Endothelial cell of umbilical vein (primary cell): Measurements from ENCODE around the gene EPB41L4B. TPM values are rescaled to one million over a fixed set of nuclear protein-coding genes. Genes with fewer than 3 reads are reported as not detected.

Source experiments
- BruUV-seq: library from RNA; stranded (reverse); fragments of 400-500 nt; replicated peaks from 2 replicates; lab custom pipeline; 2021; lab: Mats Ljungman, UMichigan
- CTCF ChIA-PET: fragments of 300-600, 350-600 bp; sonication (Branson Sonifier 250); formaldehyde crosslinking; loops from one replicate; lab custom pipeline; 2021; ENCODE audit warnings: antibody characterized with exemption, inconsistent platforms; lab: Charles Lee
- POLR2A ChIA-PET: fragments of 300-600, 350-600 bp; sonication (Branson Sonifier 250); formaldehyde crosslinking; loops from one replicate; lab custom pipeline; 2021; ENCODE audit warnings: antibody characterized with exemption, inconsistent platforms; lab: Charles Lee
- DNase-seq: peaks from one replicate; pipeline ENCODE4 v3.0.0-alpha.2; 2011; ENCODE audit warnings: low read depth, low spot score
- FAIRE-seq: peaks from 2 replicates; lab custom pipeline; 2011; peaks lifted over from hg19 to GRCh38; lab: Jason Lieb, UNC
- H2AFZ ChIP-seq: 2 replicates; pipeline ENCODE4 v1.6.0; 2012; ENCODE audit warnings: low read depth, low read length, control low read depth, inconsistent platforms
- H3K27ac ChIP-seq: 2 replicates; pipeline ENCODE4 v1.5.1; 2011; ENCODE audit warnings: low read depth, mild to moderate bottlenecking, control low read depth, low read length, moderate library complexity; ENCODE audit not compliant: insufficient read depth
- H3K27me3 ChIP-seq, 2 experiments: 2 replicates each; pipeline versions ENCODE4 v1.6.0 to v1.6.1; 2011; ENCODE audit warnings: low read length in 2 of 2, mixed read lengths in 1 of 2; ENCODE audit not compliant: control insufficient read depth in 2 of 2, insufficient read depth in 2 of 2
- H3K36me3 ChIP-seq, 2 experiments: 2 replicates in 1 of 2; 3 replicates in 1 of 2; pipeline ENCODE4 v1.5.1; 2011; ENCODE audit warnings: low read length in 2 of 2, mild to moderate bottlenecking in 1 of 2, moderate library complexity in 1 of 2; ENCODE audit not compliant: control insufficient read depth in 2 of 2, insufficient read depth in 2 of 2; ENCODE audit errors: extremely low read depth in 1 of 2
- H3K4me1 ChIP-seq: 3 replicates; pipeline ENCODE4 v1.5.1; 2011; ENCODE audit warnings: mild to moderate bottlenecking, low read length; ENCODE audit not compliant: control insufficient read depth, insufficient read depth; ENCODE audit errors: extremely low read depth
- H3K4me2 ChIP-seq: 2 replicates; pipeline ENCODE4 v1.6.1; 2011; ENCODE audit warnings: low read length, control low read depth, mixed read lengths; ENCODE audit not compliant: insufficient read depth
- H3K4me3 ChIP-seq, 3 experiments: fragments of 200-600 bp in 1 of 3; sonication (generic), shearing (Covaris generic) in 1 of 3; replicated peaks in 1 of 3; 2 replicates each; pipeline ENCODE4 v1.5.1; 2011 to 2016; ENCODE audit warnings: control low read depth in 3 of 3, low read length in 3 of 3, mild to moderate bottlenecking in 2 of 3, inconsistent platforms in 1 of 3, low read depth in 1 of 3, moderate library complexity in 1 of 3; ENCODE audit not compliant: insufficient read depth in 1 of 3
- H3K79me2 ChIP-seq: 2 replicates; pipeline ENCODE4 v1.6.0; 2012; ENCODE audit warnings: low read length, inconsistent platforms; ENCODE audit not compliant: control insufficient read depth, insufficient read depth
- H3K9ac ChIP-seq: replicated peaks from 2 replicates; pipeline ENCODE3; 2011; ENCODE audit warnings: low read length, control low read depth; ENCODE audit not compliant: insufficient read depth; ENCODE audit errors: extremely low read depth
- H3K9me1 ChIP-seq: replicated peaks from 3 replicates; pipeline ENCODE4 v1.6.0; 2011; ENCODE audit warnings: mild to moderate bottlenecking, low read length; ENCODE audit not compliant: control insufficient read depth, insufficient read depth; ENCODE audit errors: extremely low read depth
- H3K9me3 ChIP-seq: replicated peaks from 2 replicates; pipeline ENCODE4 v1.5.1; 2012; ENCODE audit warnings: low read length, inconsistent platforms; ENCODE audit not compliant: control insufficient read depth, insufficient read depth
- H4K20me1 ChIP-seq: replicated peaks from 2 replicates; pipeline ENCODE3; 2011; ENCODE audit warnings: mild to moderate bottlenecking, low read length; ENCODE audit not compliant: control insufficient read depth, insufficient read depth; ENCODE audit errors: extremely low read depth
- EZH2 ChIP-seq: IDR thresholded peaks from 2 replicates; pipeline ENCODE4 v1.6.1; 2012; ENCODE audit warnings: borderline replicate concordance, low read depth, mild to moderate bottlenecking, moderate library complexity, low read length, inconsistent platforms; ENCODE audit not compliant: severe bottlenecking
- FOS ChIP-seq: IDR thresholded peaks from 2 replicates; pipeline ENCODE4 v1.6.1; 2011; ENCODE audit warnings: mild to moderate bottlenecking, low read length, moderate library complexity, borderline replicate concordance; ENCODE audit not compliant: insufficient read depth
- GATA2 ChIP-seq: IDR thresholded peaks from 2 replicates; pipeline ENCODE4 v1.7.0; 2011; ENCODE audit warnings: low read depth, mild to moderate bottlenecking, moderate library complexity, mixed read lengths, low read length; ENCODE audit not compliant: insufficient read length, insufficient read depth
- JUN ChIP-seq: IDR thresholded peaks from 2 replicates; pipeline ENCODE4 v1.6.1; 2011; ENCODE audit warnings: borderline replicate concordance, low read depth; ENCODE audit not compliant: insufficient read length, insufficient read depth
- MYC ChIP-seq: IDR thresholded peaks from one replicate; pipeline ENCODE4 v1.6.1; 2011; ENCODE audit warnings: mild to moderate bottlenecking, low read depth, low read length
- POLR2A ChIP-seq: IDR thresholded peaks from 2 replicates; pipeline ENCODE4 v1.6.1; 2012; ENCODE audit warnings: low read depth, mild to moderate bottlenecking, control low read depth, low read length
- POLR2AphosphoS5 ChIP-seq: IDR thresholded peaks from 2 replicates; pipeline ENCODE4 v1.6.1; 2012; ENCODE audit warnings: low read depth, mild to moderate bottlenecking, control low read depth, low read length, moderate library complexity; ENCODE audit not compliant: insufficient read depth
- dilution Hi-C: fragments of 300-500 bp; cut with MboI; formaldehyde crosslinking; loops from one replicate; pipeline ENCODE4 v1.15.0; 2019; ENCODE audit warnings: low sequenced_read_pairs; ENCODE audit not compliant: extremely low pct_ligation_motif_present
- intact Hi-C: fragments of 100-400 bp; cut with micrococcal nuclease; formaldehyde crosslinking; loops from one replicate; pipeline ENCODE4 v1.10.0; 2022
- polyA plus RNA-seq, 4 experiments: library from polyadenylated mRNA; depleted of rRNA in 3 of 4; stranded (reverse) in 3 of 4; unstranded in 1 of 4; fragments of >200 nt; gene quantifications; 2 replicates each; pipeline versions ENCODE4 v1.2.1 to v1.2.3, GENCODE V29; 2011 to 2012; ENCODE audit warnings: missing spikeins in 1 of 4
- total RNA-seq: library from RNA; stranded (reverse); gene quantifications from 2 replicates; pipeline ENCODE4 v1.2.3, GENCODE V29; 2021
- TF ChIP-seq, protein P1 (sequence below): IDR thresholded peaks from 2 replicates; pipeline ENCODE4 v1.6.1; 2011; ENCODE audit not compliant: insufficient read depth, insufficient read length
- TF ChIP-seq, protein P2 (sequence below), 2 donors: IDR thresholded peaks; 1 replicate in 1 of 2; 2 replicates in 1 of 2; pipeline ENCODE4 v1.5.1; 2011; ENCODE audit warnings: low read length in 2 of 2, mild to moderate bottlenecking in 2 of 2, moderate library complexity in 2 of 2, control low read depth in 1 of 2, inconsistent platforms in 1 of 2, low read depth in 1 of 2; ENCODE audit not compliant: insufficient read depth in 1 of 2; ENCODE audit errors: extremely low read depth in 1 of 2

EPB41L4B gene
- total and polyA plus RNA-seq, 2 donors (not counting 3 experiments of a cell fraction or from before 2014, with no cell fraction given): 0.10 to 0.15 TPM

DNA sequence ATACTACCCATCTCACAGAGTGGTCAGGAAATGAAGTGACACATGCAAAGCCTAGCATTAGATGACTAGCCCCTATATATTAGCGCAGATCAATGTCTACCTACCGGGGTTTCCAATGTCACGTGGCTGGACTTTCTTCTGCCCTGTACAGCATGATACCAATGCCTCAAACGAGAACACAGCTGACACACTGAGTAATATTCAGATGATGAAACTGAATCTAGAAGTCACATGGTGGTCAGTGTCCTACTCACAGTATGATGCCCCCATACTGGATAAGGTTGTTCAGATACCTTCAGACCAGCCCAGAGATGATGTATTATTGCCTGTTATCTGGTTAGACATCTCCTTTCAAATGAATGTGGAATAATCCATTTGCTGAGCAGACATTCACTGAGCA, 82.7 kb downstream of the EPB41L4B start:
- ChIA-PET POLR2A (no interaction called here), CTCF (no interaction called here)
- H3K4me1 ChIP-seq: peaks cover 3% of the 10 kb centered on the region
- no peaks in the 10 kb centered on the region for H3K36me3 ChIP-seq
- H3K27me3 ChIP-seq: peaks cover 0 to 6% of the 10 kb centered on the region in 2 experiments
- intact Hi-C loops: no loop called here
- dilution Hi-C loops: no loop called here
- H3K79me2 ChIP-seq: no peaks in the 10 kb centered on the region
- no peak overlapping the region for H3K9ac ChIP-seq
- H2AFZ ChIP-seq: no peak overlapping the region
- FAIRE-seq (no peak), DNase-seq (no peak)
- H3K4me3 ChIP-seq: no peak overlapping the region
- H3K4me2 ChIP-seq: no peak overlapping the region
- no peaks in the 10 kb centered on the region for H3K9me1 ChIP-seq
- H4K20me1 ChIP-seq: no peaks in the 10 kb centered on the region
- no peaks in the 10 kb centered on the region for H3K9me3 ChIP-seq
- BruUV-seq: no TSS peak
- H3K27ac ChIP-seq: no peak overlapping the region
- TF ChIP-seq POLR2AphosphoS5: no peak
- no peak for TF ChIP-seq MYC

- Histone ChIP-seq H3K4me3 (no peak overlapping the region), H3K27ac (no peak overlapping the region), H3K36me3 (no peaks in the 10 kb centered on the region), H2AFZ (no peak overlapping the region), H3K9me1 (no peaks in the 10 kb centered on the region), H3K4me2 (no peak overlapping the region), H3K9ac (no peak overlapping the region), H3K4me1 (no peaks in the 10 kb centered on the region), H4K20me1 (no peaks in the 10 kb centered on the region), H3K79me2 (no peaks in the 10 kb centered on the region), H3K27me3 (peaks cover 6 to 8% of the 10 kb centered on the region in 2 experiments), H3K9me3 (no peaks in the 10 kb centered on the region)
- intact Hi-C loops: no loop called here
- POLR2A ChIA-PET: no interaction called here
- FAIRE-seq (no peak), DNase-seq (no peak)
- no TSS peak for BruUV-seq
- no peak for TF ChIP-seq POLR2A
- TF ChIP-seq, protein P1, sequence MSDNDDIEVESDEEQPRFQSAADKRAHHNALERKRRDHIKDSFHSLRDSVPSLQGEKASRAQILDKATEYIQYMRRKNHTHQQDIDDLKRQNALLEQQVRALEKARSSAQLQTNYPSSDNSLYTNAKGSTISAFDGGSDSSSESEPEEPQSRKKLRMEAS: no peak
- TF ChIP-seq GATA2: no peak
- TF ChIP-seq, protein P2, sequence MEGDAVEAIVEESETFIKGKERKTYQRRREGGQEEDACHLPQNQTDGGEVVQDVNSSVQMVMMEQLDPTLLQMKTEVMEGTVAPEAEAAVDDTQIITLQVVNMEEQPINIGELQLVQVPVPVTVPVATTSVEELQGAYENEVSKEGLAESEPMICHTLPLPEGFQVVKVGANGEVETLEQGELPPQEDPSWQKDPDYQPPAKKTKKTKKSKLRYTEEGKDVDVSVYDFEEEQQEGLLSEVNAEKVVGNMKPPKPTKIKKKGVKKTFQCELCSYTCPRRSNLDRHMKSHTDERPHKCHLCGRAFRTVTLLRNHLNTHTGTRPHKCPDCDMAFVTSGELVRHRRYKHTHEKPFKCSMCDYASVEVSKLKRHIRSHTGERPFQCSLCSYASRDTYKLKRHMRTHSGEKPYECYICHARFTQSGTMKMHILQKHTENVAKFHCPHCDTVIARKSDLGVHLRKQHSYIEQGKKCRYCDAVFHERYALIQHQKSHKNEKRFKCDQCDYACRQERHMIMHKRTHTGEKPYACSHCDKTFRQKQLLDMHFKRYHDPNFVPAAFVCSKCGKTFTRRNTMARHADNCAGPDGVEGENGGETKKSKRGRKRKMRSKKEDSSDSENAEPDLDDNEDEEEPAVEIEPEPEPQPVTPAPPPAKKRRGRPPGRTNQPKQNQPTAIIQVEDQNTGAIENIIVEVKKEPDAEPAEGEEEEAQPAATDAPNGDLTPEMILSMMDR (IDR thresholded peaks at IDR 0.05; ENCODE audit: extremely low read depth in 1 of 2, insufficient read depth in 1 of 2, low read depth in 1 of 2, low read length in 2 of 2): no peak
- no peak for TF ChIP-seq JUN
- TF ChIP-seq MYC: no peak
- no peak for TF ChIP-seq EZH2
- no peak for TF ChIP-seq POLR2AphosphoS5
- no peak for TF ChIP-seq FOS
- CTCF ChIA-PET: no interaction called here
- dilution Hi-C loops: no loop called here
These were observed 88.2 kb downstream of the EPB41L4B start for GRCh38 chr9:109232449-109233237.
